ENCODE measurements around the gene SLC35A1.

GRCh38 chr6:87501809-87502572 is 29.2 kb downstream of the SLC35A1 start:
- TF ChIP-seq CTCF (IDR thresholded peaks at IDR 0.05) (no peak), EZH2 (IDR thresholded peaks at IDR 0.05; ENCODE audit: borderline replicate concordance, insufficient read depth, low read depth, low read length, poor library complexity, severe bottlenecking) (no peak)
